BJ (cell line): Measurements from ENCODE around the gene CARD14. TPM values are rescaled to one million over a fixed set of nuclear protein-coding genes. Genes with fewer than 3 reads are reported as not detected.

Experiments
- CTCF ChIA-PET: fragments of 350-600 bp; formaldehyde crosslinking; extraction: SDS; loops from one replicate; lab custom pipeline; 2021; ENCODE audit warnings: antibody characterized with exemption, inconsistent platforms; lab: Yijun Ruan, JAX
- POLR2A ChIA-PET: fragments of 300-600 bp; sonication (Branson Sonifier 250); formaldehyde crosslinking; extraction: SDS; loops from one replicate; lab custom pipeline; 2021; ENCODE audit warnings: antibody characterized with exemption; lab: Charles Lee
- DNase-seq: peaks from one replicate; pipeline ENCODE4 v3.0.0-alpha.2; 2011; ENCODE audit warnings: low read depth
- H3K27me3 ChIP-seq: 2 replicates; pipeline ENCODE4 v1.6.0; 2011; ENCODE audit warnings: low read length; ENCODE audit not compliant: control insufficient read depth, insufficient read depth
- H3K36me3 ChIP-seq: 2 replicates; pipeline ENCODE4 v1.5.1; 2011; ENCODE audit warnings: low read length; ENCODE audit not compliant: control insufficient read depth, insufficient read depth
- H3K4me3 ChIP-seq: 2 replicates; pipeline ENCODE4 v1.5.1; 2011; ENCODE audit warnings: low read depth, mild to moderate bottlenecking, control low read depth, low read length
- polyA plus RNA-seq: library from polyadenylated mRNA; depleted of rRNA; stranded (reverse); fragments of >200 nt; gene quantifications from 2 replicates; pipeline ENCODE4 v1.2.3, GENCODE V29; 2011
- TF ChIP-seq, protein P1 (sequence below): IDR thresholded peaks from 2 replicates; pipeline ENCODE4 v1.5.1; 2011; ENCODE audit warnings: low read depth, mild to moderate bottlenecking, control low read depth, inconsistent platforms, low read length, moderate library complexity; ENCODE audit not compliant: insufficient read depth

The CARD14 gene
- polyA plus RNA-seq, 1 experiment, result not detected

DNA sequence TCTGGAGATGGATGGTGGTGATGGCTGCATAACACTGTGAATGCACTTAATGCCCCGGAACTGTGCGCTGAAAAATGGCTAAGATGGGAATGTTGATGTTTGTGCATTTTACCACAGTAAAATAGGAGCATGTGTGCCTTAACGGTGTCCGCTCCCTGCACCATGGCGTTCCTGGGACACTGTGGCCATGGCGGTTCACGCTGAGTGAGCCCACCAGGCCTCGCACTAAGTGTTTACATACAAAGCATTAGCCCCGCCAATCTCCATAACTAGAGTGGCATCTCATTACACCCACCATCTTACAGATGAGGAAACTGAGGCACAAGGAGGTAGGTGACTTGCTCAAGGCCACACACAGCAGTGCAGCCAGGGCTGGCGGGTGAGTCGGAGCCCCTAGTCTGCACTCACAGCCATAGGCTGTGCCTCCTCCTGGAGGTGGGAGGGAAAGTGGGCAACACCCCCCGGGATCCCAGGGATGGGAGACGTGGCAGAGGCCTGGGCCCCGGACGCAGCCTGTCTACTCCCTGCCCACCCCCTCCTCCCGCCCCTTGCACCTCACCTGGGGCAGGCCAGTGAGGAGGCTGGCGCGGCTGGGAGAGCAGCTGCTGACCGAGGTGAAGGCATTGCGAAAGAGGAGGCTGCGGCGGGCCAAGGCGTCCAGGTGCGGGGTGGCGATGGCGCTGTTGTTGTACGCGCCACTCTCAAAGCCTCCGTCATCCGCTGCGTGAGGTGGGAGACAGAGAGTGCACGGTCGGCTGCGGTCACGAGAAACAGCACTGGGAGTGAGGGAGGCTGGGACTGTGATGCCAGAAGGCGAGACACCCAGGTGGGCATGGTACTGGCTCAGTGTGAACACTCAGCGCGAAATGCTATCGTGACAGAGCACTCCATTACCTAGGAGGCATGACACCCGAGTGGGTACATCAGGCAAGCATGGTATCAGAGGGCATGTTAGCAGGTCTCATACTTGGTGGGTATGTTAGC, 46.9 kb downstream of the CARD14 start:
- H3K27me3 ChIP-seq, result no peaks in the 10 kb centered on the region
- DNase-seq, result no peak
- ChIA-PET POLR2A (no interaction called here), CTCF (no interaction called here)
- H3K36me3 ChIP-seq, result peaks cover 19% of the 10 kb centered on the region
- TF ChIP-seq, protein P1, sequence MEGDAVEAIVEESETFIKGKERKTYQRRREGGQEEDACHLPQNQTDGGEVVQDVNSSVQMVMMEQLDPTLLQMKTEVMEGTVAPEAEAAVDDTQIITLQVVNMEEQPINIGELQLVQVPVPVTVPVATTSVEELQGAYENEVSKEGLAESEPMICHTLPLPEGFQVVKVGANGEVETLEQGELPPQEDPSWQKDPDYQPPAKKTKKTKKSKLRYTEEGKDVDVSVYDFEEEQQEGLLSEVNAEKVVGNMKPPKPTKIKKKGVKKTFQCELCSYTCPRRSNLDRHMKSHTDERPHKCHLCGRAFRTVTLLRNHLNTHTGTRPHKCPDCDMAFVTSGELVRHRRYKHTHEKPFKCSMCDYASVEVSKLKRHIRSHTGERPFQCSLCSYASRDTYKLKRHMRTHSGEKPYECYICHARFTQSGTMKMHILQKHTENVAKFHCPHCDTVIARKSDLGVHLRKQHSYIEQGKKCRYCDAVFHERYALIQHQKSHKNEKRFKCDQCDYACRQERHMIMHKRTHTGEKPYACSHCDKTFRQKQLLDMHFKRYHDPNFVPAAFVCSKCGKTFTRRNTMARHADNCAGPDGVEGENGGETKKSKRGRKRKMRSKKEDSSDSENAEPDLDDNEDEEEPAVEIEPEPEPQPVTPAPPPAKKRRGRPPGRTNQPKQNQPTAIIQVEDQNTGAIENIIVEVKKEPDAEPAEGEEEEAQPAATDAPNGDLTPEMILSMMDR, result no peak
- H3K4me3 ChIP-seq, result no peak overlapping the region

GRCh38 chr17:80217703-80218362, 48.0 kb downstream of the CARD14 start:
- TF ChIP-seq, protein P1, result no peak
- CTCF ChIA-PET, result interaction anchor here (0.9 to 1.7 kb wide), 3 partner anchors 11 to 116 kb away, joined by 3 to 8 read pairs (median 3); partner anchors contain the start of gene GAA
- Histone ChIP-seq H3K4me3 (no peak overlapping the region), H3K27me3 (no peaks in the 10 kb centered on the region), H3K36me3 (peaks cover 19% of the 10 kb centered on the region)
- DNase-seq, result no peak
- POLR2A ChIA-PET, result no interaction called here

DNA sequence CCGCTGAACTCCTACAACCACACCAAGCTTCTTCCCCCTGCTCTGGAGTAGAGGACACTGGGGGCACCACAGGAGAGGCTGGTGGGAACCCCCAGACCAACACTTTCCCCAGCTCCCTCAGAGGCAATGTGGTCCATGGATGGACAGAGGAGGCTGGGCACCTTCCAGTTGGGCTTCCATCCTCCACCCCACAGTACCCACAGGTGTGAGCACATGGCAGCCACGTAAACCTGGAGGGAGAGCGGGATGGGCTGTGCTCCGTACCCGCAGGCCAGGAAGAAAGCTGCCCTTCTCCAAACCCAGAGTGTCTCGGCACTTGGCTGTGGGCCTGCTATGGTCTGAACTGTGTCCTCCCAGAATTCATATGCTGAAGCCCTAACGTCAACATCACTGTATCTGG, 48.6 kb downstream of the CARD14 start:
- ChIA-PET POLR2A (no interaction called here), CTCF (interaction anchor here (0.9 to 1.7 kb wide), 3 partner anchors 12 to 117 kb away, joined by 3 to 8 read pairs (median 3); partner anchors contain the start of gene GAA)
- no peak overlapping the region for H3K4me3 ChIP-seq
- no peak for DNase-seq
- peaks cover 19% of the 10 kb centered on the region for H3K36me3 ChIP-seq
- H3K27me3 ChIP-seq, result no peaks in the 10 kb centered on the region
- TF ChIP-seq, protein P1, result no peak

DNA sequence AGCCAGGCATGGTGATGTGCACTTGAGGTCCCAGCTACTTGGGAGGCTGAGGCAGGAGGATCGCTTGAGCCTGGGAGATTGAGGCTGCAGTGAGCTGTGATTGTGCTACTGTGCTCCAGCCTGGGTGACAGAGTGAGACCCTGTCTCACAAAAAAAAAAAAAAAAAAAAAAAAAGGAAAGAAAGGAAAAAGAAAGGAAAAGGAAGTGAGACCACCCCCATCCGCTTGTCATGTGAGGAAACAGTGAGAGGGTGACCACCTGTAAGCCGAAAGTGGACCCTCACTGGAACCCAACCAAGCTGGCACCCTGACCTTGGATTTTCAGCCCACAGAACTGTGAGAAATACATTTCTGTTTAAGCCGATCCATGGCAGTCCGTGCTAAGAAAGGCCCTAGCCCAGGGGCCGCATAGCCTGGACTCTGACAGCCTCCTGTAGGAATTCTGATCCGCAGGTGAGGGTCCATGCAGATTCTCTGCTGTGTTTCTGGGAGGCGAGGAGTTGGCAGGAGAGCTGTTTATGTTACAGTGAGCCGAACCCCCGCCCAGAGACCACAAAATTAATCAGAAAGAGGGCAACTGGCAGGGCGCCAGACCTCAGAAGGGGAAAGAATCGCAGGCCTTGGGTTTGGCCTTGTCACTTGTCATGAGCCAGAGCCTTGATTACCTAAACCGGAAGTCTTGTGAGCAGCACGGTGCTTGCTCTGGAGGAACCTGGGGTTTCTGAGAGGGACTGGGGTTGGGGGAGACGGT, 49.4 kb downstream of the CARD14 start:
- ChIA-PET CTCF (interaction anchor here (1.7 kb wide), 1 partner anchor 13 kb away, joined by 8 read pairs; no protein-coding TSS in a partner anchor), POLR2A (no interaction called here)
- peaks cover 16% of the 10 kb centered on the region for H3K36me3 ChIP-seq
- peak overlapping the region; percentile 87 for H3K4me3 ChIP-seq
- TF ChIP-seq, protein P1, result no peak
- peak; percentile 33 for DNase-seq
- H3K27me3 ChIP-seq, result no peaks in the 10 kb centered on the region

GRCh38 chr17:80219763-80220053, 49.9 kb downstream of the CARD14 start:
- no peak for DNase-seq
- TF ChIP-seq, protein P1, result no peak
- Histone ChIP-seq H3K27me3 (no peaks in the 10 kb centered on the region), H3K36me3 (peaks cover 15% of the 10 kb centered on the region), H3K4me3 (peak overlapping the region; percentile 87)
- ChIA-PET CTCF (no interaction called here), POLR2A (no interaction called here)
